HEK293 (cell line): ENCODE measurements around the gene BRI3BP.

Experiments used
- BCL11A ChIP-seq: fragments of 450-650 bp; formaldehyde crosslinking; IDR thresholded peaks from 2 replicates; pipeline ENCODE4 v1.5.1; 2016; ENCODE audit warnings: low read depth, missing biosample characterization, missing genetic modification characterization
- ZBTB21 ChIP-seq: fragments of 450-650 bp; formaldehyde crosslinking; IDR thresholded peaks from 2 replicates; pipeline ENCODE4 v1.5.1; 2017; ENCODE audit warnings: missing biosample characterization, missing genetic modification characterization
- ZNF324 ChIP-seq: fragments of 450-650 bp; formaldehyde crosslinking; IDR thresholded peaks from 2 replicates; pipeline ENCODE4 v1.5.1; 2016; ENCODE audit warnings: missing biosample characterization, missing genetic modification characterization
- ZNF704 ChIP-seq: fragments of 450-650 bp; formaldehyde crosslinking; IDR thresholded peaks from 2 replicates; pipeline ENCODE4 v1.5.1; 2016; ENCODE audit warnings: missing biosample characterization, missing genetic modification characterization
- TF ChIP-seq, protein P1 (sequence below): fragments of 450-650 bp; formaldehyde crosslinking; IDR thresholded peaks from 2 replicates; pipeline ENCODE4 v1.5.1; 2016; ENCODE audit warnings: missing biosample characterization, missing genetic modification characterization

DNA sequence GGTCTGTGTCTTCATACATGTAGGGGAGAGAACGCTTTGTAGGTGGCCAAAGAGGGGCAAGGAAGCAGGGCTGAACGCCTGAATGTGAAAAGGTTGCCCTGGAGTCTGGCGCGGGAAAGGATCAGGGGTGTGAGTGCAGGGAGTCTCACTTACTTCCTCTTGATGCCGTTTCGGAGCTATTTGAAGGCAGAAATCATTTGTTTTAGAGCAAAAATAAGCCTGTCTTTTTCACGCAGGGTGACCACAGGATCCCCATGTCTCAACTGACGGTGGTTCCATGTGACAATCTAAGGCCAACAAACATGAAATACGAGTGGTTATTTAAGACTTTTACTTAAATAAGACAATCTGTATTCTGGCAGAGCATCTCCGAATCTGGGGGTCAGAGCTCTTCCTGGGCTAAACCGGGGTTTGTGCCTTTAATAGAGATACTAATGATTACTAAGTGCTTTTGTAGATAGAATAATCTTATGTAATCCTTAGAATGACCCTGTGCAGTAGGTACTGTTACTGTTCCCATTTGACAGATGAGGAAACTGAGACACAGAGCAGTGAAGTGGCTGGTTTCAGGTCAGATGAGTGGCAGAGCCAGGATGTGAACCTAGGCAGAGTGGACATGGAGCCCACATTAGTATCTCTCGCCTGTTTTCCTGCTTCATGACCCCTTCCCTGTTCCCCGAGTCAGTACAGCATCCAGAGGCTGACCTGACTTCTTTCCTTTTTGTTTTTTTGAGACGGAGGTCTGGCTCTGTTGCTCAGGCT is 1.9 kb downstream of the BRI3BP start:
- TF ChIP-seq, protein P1, sequence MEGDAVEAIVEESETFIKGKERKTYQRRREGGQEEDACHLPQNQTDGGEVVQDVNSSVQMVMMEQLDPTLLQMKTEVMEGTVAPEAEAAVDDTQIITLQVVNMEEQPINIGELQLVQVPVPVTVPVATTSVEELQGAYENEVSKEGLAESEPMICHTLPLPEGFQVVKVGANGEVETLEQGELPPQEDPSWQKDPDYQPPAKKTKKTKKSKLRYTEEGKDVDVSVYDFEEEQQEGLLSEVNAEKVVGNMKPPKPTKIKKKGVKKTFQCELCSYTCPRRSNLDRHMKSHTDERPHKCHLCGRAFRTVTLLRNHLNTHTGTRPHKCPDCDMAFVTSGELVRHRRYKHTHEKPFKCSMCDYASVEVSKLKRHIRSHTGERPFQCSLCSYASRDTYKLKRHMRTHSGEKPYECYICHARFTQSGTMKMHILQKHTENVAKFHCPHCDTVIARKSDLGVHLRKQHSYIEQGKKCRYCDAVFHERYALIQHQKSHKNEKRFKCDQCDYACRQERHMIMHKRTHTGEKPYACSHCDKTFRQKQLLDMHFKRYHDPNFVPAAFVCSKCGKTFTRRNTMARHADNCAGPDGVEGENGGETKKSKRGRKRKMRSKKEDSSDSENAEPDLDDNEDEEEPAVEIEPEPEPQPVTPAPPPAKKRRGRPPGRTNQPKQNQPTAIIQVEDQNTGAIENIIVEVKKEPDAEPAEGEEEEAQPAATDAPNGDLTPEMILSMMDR (tag by site-specific recombination), result no peak
- no peak for TF ChIP-seq ZNF704 (tag by site-specific recombination)
- TF ChIP-seq ZBTB21, result no peak
- TF ChIP-seq BCL11A, result no peak
- no peak for TF ChIP-seq ZNF324 (tag by site-specific recombination)
